IPS-18c (cell line): ENCODE data around the gene KIF17.

Experiments used
- H3K4me3 ChIP-seq: 2 replicates; pipeline ENCODE4 v1.7.0; 2013; ENCODE audit warnings: low read depth, mild to moderate bottlenecking, low read length, moderate library complexity; ENCODE audit not compliant: insufficient read depth
- H3K9me3 ChIP-seq: one replicate; pipeline ENCODE4 v1.6.1; 2013; ENCODE audit warnings: mild to moderate bottlenecking, low read length, moderate library complexity; ENCODE audit not compliant: control insufficient read depth, insufficient read depth

The KIF17 gene

DNA sequence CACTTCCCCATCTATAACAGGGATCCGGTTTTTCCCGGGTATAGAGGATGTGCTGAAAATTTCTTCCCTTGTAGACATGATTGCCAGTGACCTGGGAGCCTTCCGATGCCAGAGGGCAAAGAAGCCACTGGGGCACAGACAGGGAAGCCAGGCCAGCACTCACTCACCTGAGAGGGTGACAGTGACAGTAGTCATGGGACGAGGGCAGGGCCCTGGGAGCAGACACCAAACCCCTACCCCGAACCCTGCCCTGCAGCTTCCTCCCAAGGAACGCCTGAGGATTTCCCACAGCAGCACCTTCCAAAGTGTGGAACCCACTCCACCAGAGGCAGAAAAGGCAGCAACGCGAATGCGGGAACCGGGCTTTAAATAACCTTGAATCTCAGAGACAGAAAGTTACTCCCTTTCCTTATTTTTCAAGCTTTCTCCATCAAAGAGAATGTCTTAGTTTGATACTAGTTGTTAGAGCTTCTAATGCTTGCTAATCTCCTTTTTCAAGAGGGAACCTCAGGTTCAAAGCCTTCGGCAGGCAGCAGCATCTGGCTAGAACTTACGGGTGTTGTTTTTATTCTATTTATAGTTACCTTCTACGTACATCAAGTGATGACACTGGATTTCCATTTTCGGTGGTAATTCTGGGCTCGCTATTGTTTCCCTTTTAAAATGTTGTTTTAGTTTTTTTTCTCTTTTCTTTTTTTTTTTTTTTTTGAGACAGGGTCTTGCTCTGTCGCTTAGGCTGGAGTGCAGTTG, 59.5 kb downstream of the KIF17 start:
- H3K9me3 ChIP-seq, result no peaks in the 10 kb centered on the region
- no peak overlapping the region for H3K4me3 ChIP-seq

- Histone ChIP-seq H3K4me3 (no peak overlapping the region), H3K9me3 (no peaks in the 10 kb centered on the region)
These were observed 60.8 kb downstream of the KIF17 start for GRCh38 chr1:20657024-20657423.

DNA sequence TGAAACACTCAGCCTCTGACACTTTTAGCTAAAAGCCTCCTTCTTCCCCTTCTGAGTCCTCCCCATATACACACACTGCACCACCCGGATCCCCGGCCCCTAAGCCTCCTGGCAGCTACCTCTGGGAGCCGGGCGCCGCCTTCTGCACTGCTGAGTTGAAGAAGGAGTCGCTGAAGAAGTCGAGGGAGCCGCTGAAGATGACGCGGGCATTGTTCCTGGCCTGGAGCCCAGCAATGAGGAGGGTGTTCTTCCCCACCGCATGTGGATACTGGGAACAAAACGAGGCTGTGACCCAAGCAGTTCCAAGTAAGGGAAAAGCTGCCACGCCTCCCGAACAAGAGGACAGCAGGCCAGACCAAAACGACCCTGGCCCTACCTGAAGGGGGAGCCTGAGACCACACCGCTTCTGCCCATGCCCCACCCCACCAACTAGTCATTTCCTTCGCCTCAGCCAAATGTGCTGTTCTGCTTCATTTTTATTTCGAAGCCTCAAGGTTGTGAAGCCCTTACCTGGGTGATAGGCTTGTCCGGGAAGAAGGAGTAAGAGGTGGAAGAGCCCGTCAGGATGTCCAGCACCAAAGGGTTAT, 63.6 kb downstream of the KIF17 start:
- no peaks in the 10 kb centered on the region for H3K9me3 ChIP-seq
- H3K4me3 ChIP-seq, result no peak overlapping the region

GRCh38 chr1:20652300-20652699, 65.5 kb downstream of the KIF17 start:
- no peak overlapping the region for H3K4me3 ChIP-seq

DNA sequence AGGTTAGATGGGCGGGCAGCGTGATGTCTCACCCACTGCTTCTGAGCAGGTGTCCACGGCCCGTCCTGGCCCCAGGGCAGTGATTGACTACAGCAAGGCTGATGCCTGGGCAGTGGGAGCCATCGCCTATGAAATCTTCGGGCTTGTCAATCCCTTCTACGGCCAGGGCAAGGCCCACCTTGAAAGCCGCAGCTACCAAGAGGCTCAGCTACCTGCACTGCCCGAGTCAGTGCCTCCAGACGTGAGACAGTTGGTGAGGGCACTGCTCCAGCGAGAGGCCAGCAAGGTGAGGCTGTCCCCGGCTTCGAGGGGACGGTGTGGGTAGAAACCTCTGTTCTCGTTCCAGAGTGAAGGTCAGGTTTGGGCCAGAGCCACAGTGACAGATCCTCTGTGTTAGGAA, 68.9 kb downstream of the KIF17 start:
- no peaks in the 10 kb centered on the region for H3K9me3 ChIP-seq
- no peak overlapping the region for H3K4me3 ChIP-seq

More at GRCh38 chr1:20652300-20652699, 65.5 kb downstream of the KIF17 start:
- H3K9me3 ChIP-seq, result no peaks in the 10 kb centered on the region

DNA sequence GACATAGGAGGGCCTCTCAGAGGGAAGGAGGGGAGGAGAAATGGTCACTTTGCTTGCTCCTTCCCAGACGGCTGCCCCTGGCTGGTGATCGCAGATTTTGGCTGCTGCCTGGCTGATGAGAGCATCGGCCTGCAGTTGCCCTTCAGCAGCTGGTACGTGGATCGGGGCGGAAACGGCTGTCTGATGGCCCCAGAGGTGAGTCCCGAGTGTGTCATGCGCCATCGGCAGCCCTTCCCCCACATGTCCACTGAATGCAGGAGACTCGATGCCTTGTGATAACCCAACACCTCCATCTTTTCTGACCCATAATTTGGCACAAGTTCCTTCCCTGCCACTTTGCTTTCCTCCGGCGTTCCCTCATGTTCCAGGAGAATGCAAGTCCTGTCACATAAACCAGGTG, 69.4 kb downstream of the KIF17 start:
- H3K4me3 ChIP-seq, result no peak overlapping the region
- H3K9me3 ChIP-seq, result no peaks in the 10 kb centered on the region

DNA sequence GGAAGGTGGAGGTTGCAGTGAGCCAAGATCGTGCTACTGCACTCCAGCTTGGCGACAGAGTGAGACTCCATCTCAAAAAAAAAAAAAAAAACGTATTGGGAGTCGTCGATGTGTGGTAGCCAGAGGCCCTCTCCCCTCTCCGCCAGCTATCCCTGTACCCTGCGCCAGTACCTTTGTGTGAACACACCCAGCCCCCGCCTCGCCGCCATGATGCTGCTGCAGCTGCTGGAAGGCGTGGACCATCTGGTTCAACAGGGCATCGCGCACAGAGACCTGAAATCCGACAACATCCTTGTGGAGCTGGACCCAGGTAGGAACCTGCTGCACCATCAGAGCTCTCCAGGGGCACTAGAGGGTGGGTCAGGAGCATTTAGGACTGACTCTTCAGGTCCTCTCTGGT, 72.4 kb downstream of the KIF17 start:
- no peak overlapping the region for H3K4me3 ChIP-seq
- H3K9me3 ChIP-seq, result no peaks in the 10 kb centered on the region

GRCh38 chr1:20644416-20644815, 73.4 kb downstream of the KIF17 start:
- Histone ChIP-seq H3K4me3 (no peak overlapping the region), H3K9me3 (no peaks in the 10 kb centered on the region)

GRCh38 chr1:20643080-20643479, 74.7 kb downstream of the KIF17 start:
- Histone ChIP-seq H3K4me3 (no peak overlapping the region), H3K9me3 (no peaks in the 10 kb centered on the region)

- Histone ChIP-seq H3K9me3 (no peaks in the 10 kb centered on the region), H3K4me3 (no peak overlapping the region)
These were observed 75.8 kb downstream of the KIF17 start for GRCh38 chr1:20641975-20642374.

DNA sequence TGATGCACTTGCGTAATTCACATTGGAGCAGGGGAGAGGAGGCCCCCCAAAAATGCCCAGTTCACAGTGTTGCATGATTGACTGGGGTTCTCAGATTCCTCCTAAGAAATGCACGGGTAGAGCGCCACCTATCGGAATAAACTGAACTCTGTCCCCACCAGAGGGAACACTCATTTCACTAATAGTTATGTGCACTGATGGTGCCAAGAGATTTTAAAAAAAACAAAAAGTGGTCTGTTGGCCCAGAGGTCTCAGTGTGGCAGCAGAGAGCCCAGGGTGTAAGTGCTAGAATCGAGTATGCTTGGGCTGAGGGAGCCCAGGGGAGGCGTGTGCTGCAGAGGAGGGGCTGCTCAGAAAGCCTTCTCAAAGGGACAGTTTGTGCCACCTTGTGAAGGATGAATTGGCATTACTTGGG, 77.6 kb downstream of the KIF17 start:
- Histone ChIP-seq H3K9me3 (no peaks in the 10 kb centered on the region), H3K4me3 (no peak overlapping the region)

- Histone ChIP-seq H3K9me3 (no peaks in the 10 kb centered on the region), H3K4me3 (no peak overlapping the region)
These were observed 80.9 kb downstream of the KIF17 start for GRCh38 chr1:20636785-20637347.

- peak overlapping the region; percentile 71; the same call in 1 of the 2 replicates for H3K4me3 ChIP-seq
These were observed 83.2 kb downstream of the KIF17 start for GRCh38 chr1:20634594-20635084.

DNA sequence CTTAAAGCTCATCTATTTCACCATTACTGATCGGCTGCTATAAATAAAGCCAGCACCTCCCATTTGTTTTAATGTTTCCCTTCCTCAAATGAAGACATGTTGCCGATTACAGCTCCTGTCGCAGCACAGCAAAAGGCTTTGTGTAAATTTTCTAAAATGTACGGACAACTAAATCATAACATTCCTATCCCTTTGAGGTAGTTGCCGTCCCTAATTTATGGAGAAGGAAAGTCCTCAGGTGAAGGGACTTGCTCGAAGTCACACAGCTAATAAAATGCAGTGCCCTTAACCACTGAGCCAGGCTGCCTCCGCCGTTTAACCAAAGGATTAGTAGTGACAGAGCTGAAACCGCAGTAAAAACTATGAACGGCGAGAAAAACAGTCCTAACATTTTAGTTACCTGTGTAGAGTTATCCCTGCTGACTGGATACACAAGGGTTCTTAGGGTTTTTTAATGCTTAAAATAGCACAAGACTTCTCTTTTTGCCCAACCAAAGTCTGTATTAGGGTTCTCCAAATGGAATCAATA, 83.7 kb downstream of the KIF17 start:
- no peaks in the 10 kb centered on the region for H3K9me3 ChIP-seq
- H3K4me3 ChIP-seq, result peak overlapping the region; percentile 71

More at GRCh38 chr1:20634594-20635084, 83.2 kb downstream of the KIF17 start:
- H3K9me3 ChIP-seq, result no peaks in the 10 kb centered on the region

DNA sequence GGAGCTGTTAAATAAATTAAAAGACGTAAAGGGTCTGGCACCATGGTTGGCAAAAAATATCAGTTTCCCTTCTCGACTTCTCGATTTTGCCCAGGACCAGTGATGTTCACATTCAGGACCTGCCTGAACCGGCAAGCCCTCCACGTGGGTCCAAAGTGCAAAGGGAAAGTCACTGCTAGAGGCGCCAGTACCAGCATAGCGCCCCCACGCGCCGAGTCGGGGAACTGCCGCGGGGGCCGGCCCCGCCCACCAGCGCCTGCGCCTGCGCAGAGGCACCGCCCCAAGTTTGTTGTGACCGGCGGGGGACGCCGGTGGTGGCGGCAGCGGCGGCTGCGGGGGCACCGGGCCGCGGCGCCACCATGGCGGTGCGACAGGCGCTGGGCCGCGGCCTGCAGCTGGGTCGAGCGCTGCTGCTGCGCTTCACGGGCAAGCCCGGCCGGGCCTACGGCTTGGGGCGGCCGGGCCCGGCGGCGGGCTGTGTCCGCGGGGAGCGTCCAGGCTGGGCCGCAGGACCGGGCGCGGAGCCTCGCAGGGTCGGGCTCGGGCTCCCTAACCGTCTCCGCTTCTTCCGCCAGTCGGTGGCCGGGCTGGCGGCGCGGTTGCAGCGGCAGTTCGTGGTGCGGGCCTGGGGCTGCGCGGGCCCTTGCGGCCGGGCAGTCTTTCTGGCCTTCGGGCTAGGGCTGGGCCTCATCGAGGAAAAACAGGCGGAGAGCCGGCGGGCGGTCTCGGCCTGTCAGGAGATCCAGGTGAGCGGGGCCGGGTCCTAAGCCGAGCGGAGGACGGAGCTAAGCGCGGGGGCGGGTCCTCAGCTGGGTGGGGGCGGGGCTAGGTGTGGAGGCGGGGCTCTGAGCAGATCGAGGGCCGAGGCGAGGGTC, 84.4 kb downstream of the KIF17 start, which contains the start of gene PINK1:
PINK1 (plus strand) TSS at position 269 of the 875 bp plus-strand sequence; CDS start at position 360, 91 bp downstream.
- peak within 1 kb of the TSS; percentile 71 for H3K4me3 ChIP-seq
- no peaks in the 10 kb centered on the region for H3K9me3 ChIP-seq

- Histone ChIP-seq H3K9me3 (no peaks in the 10 kb centered on the region), H3K4me3 (no peak overlapping the region)
These were observed 85.4 kb downstream of the KIF17 start for GRCh38 chr1:20632386-20632785.

GRCh38 chr1:20630729-20631128, 87.1 kb downstream of the KIF17 start:
- H3K4me3 ChIP-seq, result no peak overlapping the region
- no peaks in the 10 kb centered on the region for H3K9me3 ChIP-seq
